Smooth muscle cell (in vitro differentiated cells): ENCODE results near the gene ERH. TPM values are rescaled to one million over a fixed set of nuclear protein-coding genes. Genes with fewer than 3 reads are reported as not detected.

ENCODE experiments used
- DNase-seq: peaks from one replicate; lab custom pipeline; 2025; ENCODE audit not compliant: unreplicated experiment; lab: John Stamatoyannopoulos, UW
- H2AFZ ChIP-seq: fragments of 200-600 bp; sonication (generic); 2 replicates; pipeline ENCODE4 v1.6.0; 2016; ENCODE audit warnings: antibody characterized with exemption, low read depth, mild to moderate bottlenecking
- H3F3A ChIP-seq: fragments of 200-600 bp; sonication (generic); 2 replicates; pipeline ENCODE4 v1.6.0; 2017; ENCODE audit warnings: antibody characterized with exemption, low read depth
- H3K27ac ChIP-seq: fragments of 200-600 bp; sonication (generic); 2 replicates; pipeline ENCODE4 v1.5.1; 2016; ENCODE audit warnings: low read depth, mild to moderate bottlenecking
- H3K27me3 ChIP-seq: fragments of 200-600 bp; sonication (generic); 2 replicates; pipeline ENCODE4 v1.6.1; 2016; ENCODE audit warnings: low read depth, mild to moderate bottlenecking
- H3K36me3 ChIP-seq: fragments of 200-600 bp; sonication (generic); 2 replicates; pipeline ENCODE4 v1.5.1; 2016; ENCODE audit warnings: low read depth
- H3K4me1 ChIP-seq: fragments of 200-600 bp; sonication (generic); 2 replicates; pipeline ENCODE4 v1.5.1; 2016; ENCODE audit warnings: low read depth
- H3K4me2 ChIP-seq: fragments of 200-600 bp; sonication (generic); 2 replicates; pipeline ENCODE4 v1.6.0; 2016; ENCODE audit warnings: mild to moderate bottlenecking
- H3K4me3 ChIP-seq: fragments of 200-600 bp; sonication (generic); 2 replicates; pipeline ENCODE4 v1.5.1; 2016; ENCODE audit warnings: mild to moderate bottlenecking
- H3K79me2 ChIP-seq: fragments of 200-600 bp; sonication (generic); 2 replicates; pipeline ENCODE4 v1.6.0; 2016; ENCODE audit warnings: low read depth, mild to moderate bottlenecking
- H3K9ac ChIP-seq: fragments of 200-600 bp; sonication (generic); 2 replicates; pipeline ENCODE4 v1.6.0; 2016; ENCODE audit warnings: low read depth
- H3K9me3 ChIP-seq: fragments of 200-600 bp; sonication (generic); replicated peaks from 2 replicates; pipeline ENCODE4 v1.5.1; 2016; ENCODE audit warnings: low read depth
- H4K20me1 ChIP-seq: fragments of 200-600 bp; sonication (generic); 2 replicates; pipeline ENCODE4 v1.6.0; 2016; ENCODE audit warnings: low read depth
- WGBS: methylation state at CpG from one replicate; pipeline ENCODE4 v1.1.7; 2016; ENCODE audit warnings: low lambda C conversion rate; 5-methylcytosine and 5-hydroxymethylcytosine counted together
- polyA plus RNA-seq: library from polyadenylated mRNA; unstranded; fragments of >200 nt; fragmentation: Nextera tagmentation; extraction: Ambion mirVana; gene quantifications from 2 replicates; pipeline ENCODE4 v1.2.1, GENCODE V29; 2016
- total RNA-seq: library from RNA; depleted of rRNA; stranded (reverse); fragments of >200 nt; gene quantifications from 2 replicates; pipeline ENCODE4 v1.2.3, GENCODE V29; 2014
- TF ChIP-seq, protein P1 (sequence below): fragments of 200-600 bp; sonication (generic); IDR thresholded peaks from 2 replicates; pipeline ENCODE4 v1.5.1; 2017; ENCODE audit warnings: borderline replicate concordance, mild to moderate bottlenecking, antibody characterized with exemption; ENCODE audit not compliant: insufficient read depth, poor library complexity, severe bottlenecking

Gene ERH
- total and polyA plus RNA-seq, 2 experiments from 2014 or later: 118 to 208 TPM

DNA sequence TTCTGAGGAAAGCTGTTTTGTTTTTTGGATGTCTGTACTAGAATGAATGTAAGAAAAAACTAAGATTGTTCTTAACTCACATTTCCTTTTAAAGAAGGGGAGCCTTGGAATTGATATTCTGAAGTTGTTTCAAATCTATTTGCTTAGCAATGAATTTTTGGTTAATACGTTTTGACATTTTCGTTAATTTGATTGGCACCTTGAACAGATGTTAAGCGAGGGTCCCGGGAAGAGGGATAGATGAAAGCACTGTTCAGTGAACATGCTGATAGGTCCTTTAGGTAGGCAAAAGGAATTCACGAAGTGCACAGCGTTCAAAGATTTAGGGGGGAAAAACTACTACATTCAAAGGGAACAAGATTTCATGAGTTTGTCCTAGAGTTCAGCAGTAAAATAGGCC, 2.1 kb upstream of the ERH start:
- Histone ChIP-seq H3K36me3 (no peaks in the 10 kb centered on the region), H3K9me3 (no peaks in the 10 kb centered on the region), H3K27me3 (no peaks in the 10 kb centered on the region), H3K4me2 (peak overlapping the region; percentile 98), H3K4me3 (peak overlapping the region; percentile 79), H4K20me1 (peaks cover 77% of the 10 kb centered on the region), H3K79me2 (peaks cover 93% of the 10 kb centered on the region), H3K4me1 (peaks cover 33% of the 10 kb centered on the region), H3K9ac (no peak overlapping the region), H2AFZ (no peak overlapping the region), H3F3A (no peaks in the 10 kb centered on the region), H3K27ac (no peak overlapping the region)
- no peak for DNase-seq
- WGBS: 85% methylated on average over 6 of the region's 6 CpGs
- TF ChIP-seq, protein P1, sequence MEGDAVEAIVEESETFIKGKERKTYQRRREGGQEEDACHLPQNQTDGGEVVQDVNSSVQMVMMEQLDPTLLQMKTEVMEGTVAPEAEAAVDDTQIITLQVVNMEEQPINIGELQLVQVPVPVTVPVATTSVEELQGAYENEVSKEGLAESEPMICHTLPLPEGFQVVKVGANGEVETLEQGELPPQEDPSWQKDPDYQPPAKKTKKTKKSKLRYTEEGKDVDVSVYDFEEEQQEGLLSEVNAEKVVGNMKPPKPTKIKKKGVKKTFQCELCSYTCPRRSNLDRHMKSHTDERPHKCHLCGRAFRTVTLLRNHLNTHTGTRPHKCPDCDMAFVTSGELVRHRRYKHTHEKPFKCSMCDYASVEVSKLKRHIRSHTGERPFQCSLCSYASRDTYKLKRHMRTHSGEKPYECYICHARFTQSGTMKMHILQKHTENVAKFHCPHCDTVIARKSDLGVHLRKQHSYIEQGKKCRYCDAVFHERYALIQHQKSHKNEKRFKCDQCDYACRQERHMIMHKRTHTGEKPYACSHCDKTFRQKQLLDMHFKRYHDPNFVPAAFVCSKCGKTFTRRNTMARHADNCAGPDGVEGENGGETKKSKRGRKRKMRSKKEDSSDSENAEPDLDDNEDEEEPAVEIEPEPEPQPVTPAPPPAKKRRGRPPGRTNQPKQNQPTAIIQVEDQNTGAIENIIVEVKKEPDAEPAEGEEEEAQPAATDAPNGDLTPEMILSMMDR: no peak

DNA sequence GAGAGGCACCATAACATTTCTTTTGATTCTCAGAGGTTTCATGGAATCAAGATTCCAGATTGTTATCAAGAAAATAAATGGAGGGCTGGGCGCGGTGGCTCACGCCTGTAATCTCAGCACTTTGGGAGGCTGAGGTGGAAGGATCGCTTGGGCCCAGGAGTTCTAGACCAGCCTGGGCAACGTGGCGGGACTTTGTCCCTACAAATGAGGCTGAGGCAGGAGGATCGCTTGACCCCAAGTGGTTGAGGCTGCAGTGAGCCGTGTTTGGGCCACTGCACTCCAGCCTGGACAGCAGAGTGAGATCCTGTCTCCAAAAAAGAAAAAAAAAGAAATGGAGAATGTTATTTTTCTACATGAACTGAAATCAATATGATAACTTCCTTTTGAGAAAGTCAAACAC, 1.7 kb upstream of the ERH start:
- H3K27me3 ChIP-seq: no peaks in the 10 kb centered on the region
- no peak overlapping the region for H3K27ac ChIP-seq
- peak overlapping the region; percentile 79 for H3K4me3 ChIP-seq
- peak overlapping the region; percentile 98 for H3K4me2 ChIP-seq
- H2AFZ ChIP-seq: no peak overlapping the region
- TF ChIP-seq, protein P1: no peak
- no peaks in the 10 kb centered on the region for H3K9me3 ChIP-seq
- H4K20me1 ChIP-seq: peaks cover 77% of the 10 kb centered on the region
- H3F3A ChIP-seq: no peaks in the 10 kb centered on the region
- DNase-seq: no peak
- 93% methylated on average over 8 of the region's 8 CpGs for WGBS
- no peaks in the 10 kb centered on the region for H3K36me3 ChIP-seq
- H3K4me1 ChIP-seq: peaks cover 33% of the 10 kb centered on the region
- peaks cover 93% of the 10 kb centered on the region for H3K79me2 ChIP-seq
- no peak overlapping the region for H3K9ac ChIP-seq

DNA sequence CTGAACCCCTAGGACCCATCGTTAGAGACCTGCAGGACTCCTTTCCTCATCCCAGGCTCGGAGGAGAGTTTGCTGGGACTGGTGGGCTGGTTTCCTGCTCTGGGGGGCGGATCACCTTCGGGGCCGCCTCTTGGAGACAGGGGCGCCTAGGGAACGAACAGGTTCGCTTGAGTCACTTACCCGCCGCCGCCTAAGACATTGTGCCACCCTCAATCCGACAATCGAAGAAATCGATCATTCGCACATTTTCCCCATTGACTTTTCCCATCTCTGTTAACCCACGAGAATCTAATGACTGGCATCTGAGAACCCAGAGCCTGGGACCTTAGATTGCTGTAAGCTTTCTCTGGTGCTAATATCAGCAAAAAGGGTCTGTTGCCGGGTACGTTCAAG, 715 bp upstream of the ERH start:
- Histone ChIP-seq H3F3A (no peaks in the 10 kb centered on the region), H2AFZ (peak overlapping the region; percentile 84), H3K27ac (peak overlapping the region; percentile 92), H3K27me3 (no peaks in the 10 kb centered on the region), H3K9ac (peak overlapping the region; percentile 97), H3K9me3 (no peaks in the 10 kb centered on the region), H4K20me1 (peaks cover 76% of the 10 kb centered on the region), H3K4me2 (peak overlapping the region; percentile 98), H3K4me1 (peaks cover 33% of the 10 kb centered on the region), H3K79me2 (peaks cover 93% of the 10 kb centered on the region), H3K4me3 (peak overlapping the region; percentile 79), H3K36me3 (peaks cover 3% of the 10 kb centered on the region)
- WGBS: 2% methylated on average over 17 of the region's 18 CpGs
- no peak for DNase-seq
- TF ChIP-seq, protein P1: no peak

DNA sequence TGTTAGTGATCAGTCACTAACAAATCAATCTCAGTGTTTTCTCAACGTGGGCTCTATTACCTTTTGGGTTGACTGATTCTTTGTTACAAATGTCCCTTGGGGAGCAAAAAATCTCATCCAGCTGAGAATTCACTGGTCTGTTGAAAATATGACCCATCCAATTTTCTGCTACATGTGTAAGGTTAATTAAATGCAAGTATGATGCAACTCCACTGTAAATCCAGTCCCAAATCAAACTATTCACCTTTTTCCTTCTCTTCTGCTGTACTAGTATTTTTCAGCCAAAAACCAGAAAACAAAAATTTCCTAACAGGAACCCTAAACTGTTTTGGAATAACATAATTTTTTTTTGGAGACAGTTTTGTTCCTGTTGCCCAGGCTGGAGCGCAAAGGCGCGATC, 2.2 kb downstream of the ERH start:
- Histone ChIP-seq H3K9me3 (no peaks in the 10 kb centered on the region), H3K36me3 (peaks cover 3% of the 10 kb centered on the region), H3K27ac (no peak overlapping the region), H3K79me2 (peaks cover 93% of the 10 kb centered on the region), H4K20me1 (peaks cover 76% of the 10 kb centered on the region), H3F3A (no peaks in the 10 kb centered on the region), H3K9ac (no peak overlapping the region), H2AFZ (no peak overlapping the region), H3K4me3 (no peak overlapping the region), H3K4me2 (no peak overlapping the region), H3K27me3 (no peaks in the 10 kb centered on the region), H3K4me1 (peaks cover 25% of the 10 kb centered on the region)
- 96% methylated on average over 4 of the region's 4 CpGs for WGBS
- TF ChIP-seq, protein P1: no peak
- DNase-seq: no peak
